ENCODE data around the gene RHO.

GRCh38 chr3:129552287-129553050, 24.0 kb downstream of the RHO start:
- TF ChIP-seq CTCF (IDR thresholded peaks at IDR 0.05) (no peak), POLR2A (IDR thresholded peaks at IDR 0.05) (no peak)

Data from body of pancreas (tissue), 4 donors.